T-helper 1 cell (primary cell): ENCODE results near the gene KLF7.

ENCODE experiments used
- DNase-seq, 5 donors: peaks; one replicate each; pipeline ENCODE4 v3.0.0-alpha.2; 2012 to 2020
- total RNA-seq, 4 donors: gene quantifications; one replicate each; lab custom pipeline; 2026; lab: John Stamatoyannopoulos, UW

The KLF7 gene
- 42.0 to 76.4 (median 54.1) reads per million in 4 donors for total RNA-seq

DNA sequence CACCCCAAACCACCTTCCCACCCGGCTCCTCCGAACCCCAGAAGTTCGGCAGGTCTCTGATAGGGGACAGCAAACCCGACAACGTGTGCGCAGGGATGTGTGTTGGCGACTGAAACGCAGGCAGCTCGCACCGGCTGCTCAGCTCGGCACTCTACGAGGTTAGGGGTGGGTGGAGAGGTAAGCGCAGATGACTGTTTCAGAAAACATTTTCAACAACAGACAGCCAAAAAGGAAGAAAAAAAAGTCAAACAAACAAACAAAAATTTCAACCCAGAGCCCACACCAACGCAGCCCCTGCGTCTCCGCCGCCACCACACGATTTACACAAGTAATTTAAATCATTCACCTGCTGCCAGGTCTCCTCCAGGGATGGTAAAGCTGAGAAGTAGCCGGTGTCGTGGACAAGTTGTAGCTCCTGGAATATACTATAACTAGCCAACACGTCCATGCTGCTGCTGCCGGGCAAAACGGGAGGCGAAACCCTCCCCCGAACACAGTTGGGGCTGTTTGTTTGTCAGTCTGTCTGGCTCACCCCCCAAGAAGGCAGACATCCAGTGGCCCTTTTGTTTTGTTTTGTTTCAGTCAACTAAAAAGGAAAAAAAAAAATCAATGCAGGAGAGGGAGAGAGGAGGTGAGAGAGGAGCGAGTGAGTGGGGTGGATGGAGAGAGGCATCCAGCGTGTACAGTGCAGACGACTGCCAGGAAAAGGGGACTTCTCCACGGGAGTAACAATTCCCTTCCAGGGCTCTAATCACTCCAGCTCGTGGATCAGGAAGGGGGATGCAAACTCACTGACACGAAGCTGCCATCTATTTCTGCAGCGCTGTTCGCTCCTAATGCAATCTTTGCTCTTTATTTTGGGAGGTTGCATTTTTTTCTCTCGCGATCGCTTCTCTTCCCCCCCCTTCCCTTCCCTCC is at the start of gene KLF7:
Gene KLF7 (minus strand): TSS at position 828 of the 918 bp plus-strand sequence. CDS start 380 bp downstream, at position 448.
- peak in 4 of 5 donors; percentile 24 to 72 (median 37) for DNase-seq

DNA sequence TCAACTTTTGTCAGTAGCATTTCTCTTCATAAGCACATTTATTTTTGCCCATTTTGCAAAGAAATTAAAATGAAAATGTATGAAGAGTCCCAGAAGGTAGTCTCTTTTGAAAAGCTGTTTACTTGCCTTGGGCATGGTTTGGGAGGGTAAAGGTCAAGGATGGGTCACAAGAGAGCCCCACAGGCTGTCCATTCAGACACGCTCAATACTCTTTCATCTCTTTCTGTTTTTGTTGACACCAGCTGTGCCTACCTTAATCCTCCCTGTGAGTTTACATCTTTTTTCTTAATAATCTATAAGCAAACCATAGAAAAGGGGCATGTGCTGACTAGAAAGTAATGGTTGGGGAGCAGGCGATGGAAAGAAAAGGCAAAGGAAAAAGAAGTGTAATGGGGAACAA is 49.6 kb upstream of the KLF7 start:
- no peak for DNase-seq

DNA sequence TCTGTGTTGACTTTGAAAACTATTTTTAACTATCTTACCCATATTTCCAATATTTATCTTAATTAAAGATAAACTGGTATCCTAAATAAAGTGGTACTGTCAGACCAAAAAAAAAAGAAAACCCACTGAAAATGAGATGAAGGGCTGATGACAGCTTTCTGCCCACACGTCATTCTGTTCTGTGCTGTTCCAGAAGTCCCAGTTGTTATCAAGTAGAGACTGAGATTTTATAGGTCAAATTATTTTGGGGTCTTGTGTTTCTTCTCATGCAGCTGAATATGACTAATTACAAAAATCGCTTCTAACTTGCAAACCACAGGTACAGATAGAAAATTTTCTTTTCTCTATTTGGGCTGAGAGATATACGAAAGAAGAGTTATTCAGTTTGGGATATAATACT is 48.7 kb upstream of the KLF7 start:
- DNase-seq: no peak

DNA sequence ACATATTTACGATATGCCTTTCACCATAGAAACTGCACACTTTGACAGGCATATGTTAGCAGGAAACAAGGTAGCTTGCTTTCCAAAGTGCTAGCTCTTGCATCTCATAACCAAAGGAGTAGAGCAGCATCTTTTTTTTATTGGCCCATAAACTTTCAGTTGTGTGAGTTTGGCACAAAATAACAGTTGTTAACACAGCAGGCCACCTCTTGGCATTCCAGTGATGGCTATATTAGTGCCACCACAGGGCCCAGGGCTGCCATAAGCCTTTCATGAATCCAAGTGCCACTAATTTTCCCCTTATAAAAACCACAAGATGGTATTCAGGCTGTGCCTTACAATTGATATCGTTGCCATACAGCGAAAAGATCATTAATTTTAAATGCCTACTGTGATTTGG is 40.3 kb upstream of the KLF7 start:
- DNase-seq: no peak

DNA sequence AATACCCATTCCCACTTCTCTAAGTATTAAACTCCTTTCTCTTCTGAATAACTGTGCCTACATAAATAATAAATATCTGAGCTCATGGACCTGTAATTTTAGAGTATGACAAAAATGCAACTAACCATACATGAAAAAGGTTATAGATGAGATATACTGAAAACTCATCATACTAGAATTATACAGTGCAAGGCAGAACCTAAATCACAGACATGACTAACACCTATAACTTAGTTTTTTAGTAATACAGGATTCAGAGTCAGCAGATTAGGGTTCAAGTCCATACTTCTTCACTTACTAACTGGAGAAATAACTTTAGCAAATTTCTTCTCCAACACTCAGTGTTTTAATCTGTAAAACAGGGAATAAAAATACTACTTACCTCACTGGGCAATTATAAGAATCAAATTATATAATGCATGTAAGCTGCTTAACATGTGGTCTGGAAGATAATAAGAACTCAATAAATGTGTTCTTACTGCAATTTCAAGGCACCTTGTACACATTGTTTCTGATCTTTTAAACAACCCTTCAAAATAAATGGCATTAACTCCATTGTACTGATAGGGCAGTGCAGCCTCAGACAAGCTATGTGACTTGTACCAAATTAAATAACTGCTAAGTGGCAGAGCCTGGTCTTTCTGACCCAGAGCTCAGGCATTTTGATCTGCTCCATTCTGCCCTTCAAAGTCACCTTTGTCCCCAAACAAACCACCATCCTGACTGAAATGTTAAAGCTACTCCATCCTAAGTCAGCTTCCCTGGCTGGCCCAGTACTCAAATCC is 39.6 kb upstream of the KLF7 start:
- DNase-seq: no peak

DNA sequence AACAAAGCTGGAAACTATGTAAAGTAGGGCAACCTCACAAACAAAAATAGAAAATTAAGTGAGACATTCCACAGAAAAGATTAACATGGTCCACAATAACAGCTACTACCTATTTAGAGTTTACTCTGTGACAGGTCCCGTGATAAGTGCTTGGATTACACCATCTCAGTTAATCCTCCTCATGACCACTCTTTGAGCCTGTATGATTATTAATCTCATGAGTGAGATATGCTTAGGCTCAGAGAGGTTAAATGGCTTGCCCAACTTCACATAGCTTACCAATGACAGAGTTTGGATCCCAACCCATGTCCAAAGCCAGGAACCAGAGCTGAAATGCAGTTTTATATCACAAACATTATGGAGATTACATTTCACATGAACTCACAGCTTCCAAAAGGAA is 37.3 kb upstream of the KLF7 start:
- DNase-seq: no peak

DNA sequence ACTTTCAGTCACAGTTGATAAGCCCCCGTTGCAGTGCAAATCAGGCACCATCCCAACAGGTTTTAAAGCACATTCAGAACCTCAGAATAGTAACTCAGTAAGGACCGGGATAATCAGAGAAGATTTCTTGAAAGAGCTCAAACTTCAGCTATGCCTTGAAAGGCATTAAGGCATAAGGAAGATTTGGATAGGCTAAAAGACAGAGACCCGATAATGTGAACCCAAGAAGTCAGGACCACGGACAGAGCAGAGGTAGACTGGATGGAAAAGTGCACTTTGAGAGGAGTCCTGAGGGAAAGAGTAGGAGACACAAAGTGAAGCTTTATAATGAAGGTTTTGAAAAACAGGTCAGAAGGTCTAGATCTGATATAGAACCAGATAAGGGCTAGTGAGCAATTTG is 36.9 kb upstream of the KLF7 start:
- no peak for DNase-seq

DNA sequence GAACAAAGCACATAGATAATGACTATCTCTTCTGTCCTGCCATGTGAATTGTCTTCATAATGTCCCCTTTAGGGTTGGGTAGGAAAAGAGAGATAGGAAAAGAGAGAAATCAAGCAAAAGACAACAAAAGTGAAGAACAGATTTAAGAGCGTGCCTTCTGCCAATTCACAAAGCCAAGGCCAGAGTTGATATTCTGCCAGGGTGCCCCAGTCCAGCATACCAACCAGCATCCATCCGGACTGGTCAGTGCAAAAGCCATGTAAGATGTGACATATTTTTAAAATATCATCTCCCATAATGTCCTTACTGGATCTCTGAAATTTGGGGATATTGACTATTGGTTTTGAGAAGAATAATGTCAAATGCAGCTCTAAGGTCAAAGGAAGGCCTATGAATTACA is 35.7 kb upstream of the KLF7 start:
- DNase-seq: no peak

DNA sequence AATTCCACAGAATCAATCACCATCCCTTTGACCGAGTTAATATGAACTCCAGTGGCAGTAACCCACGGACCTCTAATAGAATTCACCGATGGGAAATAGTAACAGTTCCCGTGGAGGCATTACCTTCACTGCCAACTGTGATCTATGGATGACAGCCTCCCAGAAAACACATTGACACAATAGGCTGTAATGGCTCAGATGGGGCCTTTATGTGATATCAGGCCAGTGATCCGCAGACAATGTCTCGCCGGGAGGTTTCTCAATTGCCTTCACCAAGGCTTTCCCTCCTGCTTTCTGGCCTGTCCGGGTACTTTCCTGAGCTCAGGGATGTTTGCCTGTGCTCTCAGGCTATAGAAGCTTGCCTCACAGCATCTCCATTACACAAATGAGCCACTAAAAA is 34.4 kb upstream of the KLF7 start:
- no peak for DNase-seq

DNA sequence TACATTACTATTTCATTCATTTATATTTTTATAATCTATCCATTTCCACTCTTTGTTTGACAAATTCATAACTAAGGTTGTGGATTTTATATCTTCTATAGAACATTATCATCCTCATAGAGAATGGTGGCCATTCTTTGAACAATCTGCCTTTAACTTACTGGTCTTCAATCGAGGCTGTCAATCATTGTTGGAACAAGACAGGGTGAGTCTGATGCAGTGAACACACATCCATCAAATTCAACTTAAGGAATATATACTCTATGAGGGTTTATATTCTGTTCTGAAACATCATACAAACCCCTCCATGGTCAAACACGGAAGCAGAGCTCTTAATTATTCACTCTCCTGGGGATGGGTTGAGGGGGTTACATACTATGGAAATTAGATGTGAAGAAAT is 28.3 kb upstream of the KLF7 start:
- DNase-seq: no peak

DNA sequence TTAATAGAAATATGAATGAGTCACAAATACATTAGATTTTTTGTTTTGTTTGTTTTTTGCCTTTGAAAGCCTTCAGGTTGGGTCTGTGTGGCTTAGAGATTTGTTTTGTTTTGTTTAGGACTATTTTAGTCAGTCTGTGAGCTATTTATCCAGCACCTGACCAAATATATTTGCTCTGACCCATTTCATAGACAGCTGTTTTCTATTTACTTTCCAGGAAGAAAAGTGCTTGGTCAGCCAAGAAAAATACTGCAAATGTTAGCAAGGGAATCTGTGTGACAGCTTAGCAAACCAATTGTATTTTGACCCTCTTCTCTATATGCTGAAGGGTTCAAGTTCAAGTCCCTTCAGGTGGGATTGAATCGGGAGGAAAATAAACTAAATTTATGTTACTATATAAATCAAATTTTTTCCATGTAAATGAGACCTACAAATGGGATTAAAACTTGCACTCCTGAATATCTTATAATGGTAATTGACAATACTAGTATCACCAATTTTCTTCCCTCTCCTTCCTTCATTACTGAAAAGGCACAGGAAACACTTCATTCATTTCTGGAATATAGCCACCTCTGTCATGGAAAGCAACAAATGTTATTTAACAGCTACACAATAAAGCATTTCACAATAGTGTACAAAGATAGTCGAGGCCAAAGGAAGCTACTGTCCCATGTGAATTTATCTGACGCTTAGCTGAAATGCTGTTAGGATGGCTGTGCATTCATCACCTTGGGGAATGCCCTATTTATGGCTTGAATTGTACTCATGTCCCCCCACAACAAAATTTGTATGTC is 23.1 kb upstream of the KLF7 start:
- no peak for DNase-seq

DNA sequence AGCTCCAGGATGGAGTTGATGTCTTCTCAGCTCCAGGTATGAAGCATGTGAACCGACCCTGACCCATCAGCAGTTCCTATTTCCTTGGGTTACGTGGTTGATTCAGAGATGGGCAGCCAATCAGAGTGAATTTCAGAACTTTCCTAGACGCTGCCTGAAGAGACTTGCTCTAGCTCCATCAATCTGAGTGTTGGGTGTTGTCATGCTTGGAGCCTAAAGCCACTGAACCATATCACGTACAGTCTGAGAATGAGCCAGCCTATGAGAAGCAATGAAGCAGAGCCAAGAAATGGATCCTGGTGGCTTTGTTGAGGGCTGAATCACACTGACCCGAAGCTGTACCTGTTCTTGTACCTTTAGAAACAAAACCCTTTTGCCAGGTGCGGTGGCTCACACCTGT is 19.6 kb upstream of the KLF7 start:
- no peak for DNase-seq

DNA sequence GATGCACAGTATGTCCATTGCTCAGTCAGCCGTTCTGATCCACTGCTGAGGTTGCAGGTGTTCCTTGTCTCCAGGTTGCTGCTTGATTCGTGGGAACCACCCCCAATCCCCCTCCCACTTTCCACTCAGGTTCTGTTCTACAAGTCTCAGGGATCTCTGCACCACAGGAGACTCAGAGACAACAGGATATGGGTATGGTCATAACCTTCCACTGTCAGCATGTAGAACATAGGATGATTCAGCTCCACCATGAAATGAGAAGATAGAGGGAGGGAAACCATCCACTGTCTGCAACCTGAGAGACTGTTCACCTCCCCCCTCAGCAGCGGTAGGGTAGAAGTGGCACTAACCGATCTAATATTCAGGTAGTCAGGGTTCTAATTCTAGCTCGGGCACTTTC is 19.0 kb upstream of the KLF7 start:
- peak in 1 of 5 donors; percentile 16 for DNase-seq

DNA sequence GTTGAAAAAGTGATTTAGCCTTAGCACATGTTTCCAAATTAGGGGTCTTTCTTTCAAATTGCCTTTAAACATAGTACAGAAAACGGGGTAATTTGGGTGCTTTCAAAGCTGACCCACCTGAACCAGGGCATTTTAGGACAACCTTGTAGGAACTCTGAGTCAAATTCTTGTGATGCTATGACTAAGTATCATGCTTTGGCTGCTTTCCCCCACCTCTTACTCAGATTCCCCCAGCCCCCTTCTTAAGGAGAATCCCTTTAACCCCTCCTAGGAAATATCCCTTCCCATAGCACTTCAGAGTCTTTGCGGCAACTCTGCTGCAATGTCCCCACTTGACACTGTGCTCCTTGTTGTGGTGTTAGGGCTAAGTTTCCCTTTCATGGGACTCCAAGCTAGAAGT is 18.6 kb upstream of the KLF7 start:
- no peak for DNase-seq

DNA sequence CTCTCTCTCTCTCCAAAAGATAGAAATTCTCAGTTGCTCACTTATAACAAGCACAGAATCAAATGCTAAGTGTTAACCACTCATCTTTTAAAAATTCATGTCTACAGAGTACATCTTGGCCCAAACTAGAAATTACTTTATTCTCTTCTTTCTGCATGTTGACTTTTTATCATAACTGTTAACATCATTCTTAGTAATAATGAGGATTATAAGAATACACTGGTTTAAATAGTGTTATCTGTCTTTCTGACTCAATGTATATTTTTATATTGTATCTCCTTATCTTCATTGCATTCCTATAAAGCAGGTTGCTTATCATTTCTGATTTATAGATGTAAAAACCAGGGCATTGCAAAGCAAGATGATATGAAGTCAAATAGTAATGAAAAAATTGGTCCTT is 17.8 kb upstream of the KLF7 start:
- DNase-seq: no peak

DNA sequence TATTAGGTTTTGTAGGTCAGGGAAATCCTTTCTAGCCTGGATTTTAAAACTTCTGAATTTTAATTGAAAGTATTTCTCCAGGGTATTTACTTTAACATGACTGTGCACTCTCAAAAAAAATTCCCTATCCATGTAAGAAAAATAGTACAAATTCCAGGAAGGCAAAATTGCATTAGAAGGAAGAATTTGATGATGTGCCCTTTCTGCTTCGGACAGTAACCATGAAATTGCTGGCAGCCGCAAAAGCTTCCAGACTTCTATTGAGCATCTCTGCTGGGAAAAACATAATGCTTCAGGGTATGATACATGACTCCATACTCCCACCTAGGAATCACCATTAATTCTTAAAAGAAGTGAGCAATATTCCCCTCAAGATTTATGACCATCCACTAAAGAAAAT is 17.2 kb upstream of the KLF7 start:
- no peak for DNase-seq

DNA sequence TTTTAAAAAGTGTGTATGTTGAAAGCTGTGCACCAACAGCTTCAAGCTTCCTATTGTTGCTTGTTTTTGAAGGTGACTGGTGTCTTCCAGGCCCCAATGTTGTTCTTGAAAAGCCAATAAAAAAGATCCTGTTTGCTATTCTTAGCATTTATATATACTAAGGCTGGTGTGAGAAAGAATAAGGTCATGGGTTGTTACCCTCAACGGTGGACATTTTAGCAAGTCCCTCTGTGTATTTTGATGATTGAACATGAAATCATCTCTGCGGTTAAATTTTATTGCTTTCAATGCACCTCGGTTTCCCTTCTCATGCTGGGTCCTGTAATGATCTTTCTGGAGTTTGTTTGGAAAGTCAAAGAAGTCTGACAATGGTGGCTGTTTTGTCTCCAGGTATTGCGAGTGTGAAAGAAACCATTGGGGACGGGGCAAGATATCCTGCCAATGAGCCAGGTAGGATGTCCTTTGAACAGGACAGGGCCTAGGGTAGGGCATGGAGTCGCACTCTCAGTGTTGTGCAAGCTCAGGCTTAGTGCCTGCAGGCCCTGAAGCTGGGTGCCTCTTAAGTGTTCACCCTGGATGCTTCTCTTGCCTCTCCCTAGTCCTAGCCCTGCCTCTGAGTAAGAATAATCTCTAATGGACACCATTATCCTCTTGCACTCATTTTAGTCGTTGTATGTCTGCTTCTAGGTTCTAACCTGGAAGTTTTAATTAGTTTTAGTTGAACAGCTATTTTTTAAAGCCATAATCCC is 16.0 kb upstream of the KLF7 start:
- DNase-seq: no peak

DNA sequence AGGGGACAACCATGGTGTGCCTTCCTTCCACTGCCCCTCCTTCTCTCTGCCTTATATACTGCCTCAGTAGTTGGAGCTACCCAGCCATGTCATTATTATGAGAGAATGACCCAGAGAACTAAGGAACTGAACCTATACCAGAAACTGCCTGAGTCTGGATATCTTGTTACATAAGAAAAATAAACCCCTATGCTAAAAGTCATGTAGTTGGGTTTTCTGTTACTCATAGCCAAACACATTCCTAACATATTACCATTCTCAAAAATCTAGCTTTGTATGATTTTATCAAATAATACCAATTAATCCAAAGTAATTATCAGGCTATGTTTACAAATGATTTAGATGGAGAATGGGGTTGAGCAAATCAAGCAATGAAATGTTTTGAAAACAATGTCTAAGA is 15.0 kb upstream of the KLF7 start:
- no peak for DNase-seq

DNA sequence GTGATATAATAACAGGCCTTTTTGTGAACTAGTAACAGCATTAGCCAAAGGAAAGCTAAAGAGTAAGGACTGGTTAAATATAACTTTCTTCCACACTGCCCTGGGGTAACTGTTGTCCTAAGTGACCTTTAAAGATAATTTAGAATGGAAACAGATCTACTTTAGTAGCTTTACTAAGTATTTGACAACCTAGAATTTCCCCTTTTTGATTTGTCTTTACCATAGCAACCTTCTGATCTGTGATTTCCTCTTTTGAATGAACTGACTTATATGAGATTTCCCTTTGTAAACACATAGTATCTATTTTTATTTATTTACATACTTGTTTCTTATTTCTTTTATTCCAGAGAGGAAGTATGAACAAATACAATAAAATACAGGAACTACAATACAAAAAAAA is 10.5 kb upstream of the KLF7 start:
- DNase-seq: no peak

DNA sequence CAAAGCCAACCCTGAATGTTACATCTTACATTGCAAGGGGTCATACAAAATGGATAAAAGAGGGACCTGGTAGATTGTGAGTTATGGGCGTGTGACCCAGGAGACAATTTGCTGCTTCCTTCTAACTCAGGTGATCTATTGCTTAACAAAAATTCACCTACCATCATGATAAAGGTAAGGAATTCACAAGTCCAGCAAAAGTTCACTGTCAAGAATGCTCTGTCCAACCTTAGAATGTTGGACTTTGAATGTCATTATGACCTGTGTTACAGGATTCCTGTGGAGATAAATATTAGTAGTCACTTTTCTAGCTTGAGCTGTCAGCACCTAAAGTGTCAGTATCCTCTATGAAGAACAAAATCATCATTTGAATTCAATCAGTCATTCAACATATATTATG is 7.9 kb upstream of the KLF7 start:
- no peak for DNase-seq

DNA sequence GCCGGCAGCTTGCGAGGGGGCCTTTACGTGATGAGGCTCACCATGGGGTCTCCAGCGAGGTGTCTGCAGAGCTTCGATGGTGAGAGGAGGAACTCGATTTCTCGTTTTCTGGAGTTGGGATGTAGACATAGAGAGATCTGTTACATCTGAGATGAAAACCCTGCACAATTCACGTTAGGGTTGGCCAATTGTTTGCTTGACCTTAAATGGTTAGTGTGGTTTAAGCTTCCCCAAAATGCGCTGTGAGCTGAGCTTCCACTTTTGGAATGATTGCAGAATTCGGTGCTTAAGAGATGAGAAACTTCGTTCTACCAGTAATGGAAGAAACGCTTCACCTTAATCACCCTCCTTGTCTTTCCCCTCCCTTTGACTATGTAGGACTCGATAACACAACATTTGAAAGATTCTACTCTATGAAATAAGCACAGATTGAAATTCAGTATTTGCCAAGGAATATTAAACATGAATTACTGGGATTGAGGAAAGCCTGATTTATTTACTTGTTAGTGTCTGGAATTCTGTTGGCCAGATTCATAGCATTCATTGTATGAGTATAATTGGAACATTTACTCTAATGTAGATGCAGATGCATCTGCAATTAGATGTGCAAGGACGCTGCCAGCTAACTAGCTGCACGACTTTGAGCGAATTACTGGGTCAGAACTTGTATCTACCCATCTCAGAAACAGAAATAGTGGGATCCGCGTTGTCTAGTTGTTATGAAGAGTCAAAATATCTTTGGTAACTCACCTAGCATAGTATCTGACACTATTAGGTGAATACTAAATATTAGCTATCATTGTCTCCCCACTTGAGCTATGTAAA is 1.6 kb upstream of the KLF7 start:
- no peak for DNase-seq
